A549 (cell line): ENCODE measurements around the gene ALX3. TPM values are rescaled to one million over a fixed set of nuclear protein-coding genes. Genes with fewer than 3 reads are reported as not detected.

ENCODE experiments used
- ATAC-seq, 2 experiments: fragments of 200-7000 bp in 1 of 2; fragments of >200 bp in 1 of 2; cut with Nextera tagmentation in 1 of 2; cut with Tn5 transposase in 1 of 2; 3 replicates each; pipeline versions ENCODE4 v1.8.0 to v1.9.1; 2018 to 2020; ENCODE audit warnings: mild to moderate bottlenecking in 1 of 2, moderate library complexity in 1 of 2
- CTCF ChIA-PET: fragments of 300-600 bp; sonication (Branson Sonifier 250); formaldehyde crosslinking; extraction: SDS; loops from one replicate; lab custom pipeline; 2021; ENCODE audit warnings: antibody characterized with exemption, inconsistent platforms; lab: Yijun Ruan, JAX
- POLR2A ChIA-PET: fragments of 350-600 bp; formaldehyde crosslinking; extraction: SDS; loops from one replicate; lab custom pipeline; 2021; ENCODE audit warnings: antibody characterized with exemption, inconsistent platforms; lab: Yijun Ruan, JAX
- DNase-seq, 2 experiments: peaks; one replicate each; pipeline versions ENCODE4 v3.0.0 to v3.0.0-alpha.2; 2011 to 2016; ENCODE audit warnings: low read depth in 1 of 2, low spot score in 1 of 2
- FAIRE-seq: peaks from 2 replicates; lab custom pipeline; 2011; peaks lifted over from hg19 to GRCh38; lab: Jason Lieb, UNC
- H3K27ac ChIP-seq, 2 experiments: fragments of >200 bp; sonication (Bioruptor Twin); formaldehyde crosslinking; 3 replicates each; pipeline ENCODE4 v1.5.1; 2016 to 2017
- H3K4me1 ChIP-seq: fragments of >200 bp; sonication (Bioruptor Twin); formaldehyde crosslinking; 3 replicates; pipeline ENCODE4 v1.6.1; 2016
- H3K4me2 ChIP-seq: fragments of >200 bp; sonication (Bioruptor Twin); formaldehyde crosslinking; 3 replicates; pipeline ENCODE4 v1.6.1; 2016
- H3K4me3 ChIP-seq: fragments of >200 bp; sonication (Bioruptor Twin); formaldehyde crosslinking; 3 replicates; pipeline ENCODE4 v1.5.1; 2016
- H3K9me3 ChIP-seq: fragments of >200 bp; sonication (Bioruptor Twin); formaldehyde crosslinking; 3 replicates; pipeline ENCODE4 v1.6.1; 2016
- CBX8 ChIP-seq: fragments of 200-600 bp; sonication (generic); IDR thresholded peaks from 2 replicates; pipeline ENCODE4 v1.6.1; 2016
- CEBPB ChIP-seq, 2 experiments: fragments of >200 bp in 1 of 2; sonication (Bioruptor Twin) in 1 of 2; formaldehyde crosslinking in 1 of 2; IDR thresholded peaks; 2 replicates each; pipeline ENCODE4 v1.6.1; 2012 to 2016
- EHMT2 ChIP-seq: fragments of 200-600 bp; sonication (generic); IDR thresholded peaks from 2 replicates; pipeline ENCODE4 v1.6.1; 2016; ENCODE audit warnings: antibody characterized with exemption, low read depth, mild to moderate bottlenecking, moderate library complexity
- FOSB ChIP-seq: fragments of 250-450 bp; sonication (Bioruptor Pico); IDR thresholded peaks from 2 replicates; pipeline ENCODE4 v1.5.0; 2020; ENCODE audit warnings: mild to moderate bottlenecking, moderate library complexity
- FOXS1 ChIP-seq: fragments of 250-450 bp; sonication (Bioruptor Pico); IDR thresholded peaks from 2 replicates; pipeline ENCODE4 v1.5.0; 2020; ENCODE audit warnings: mild to moderate bottlenecking, moderate library complexity
- HOXA7 ChIP-seq: fragments of 250-450 bp; sonication (Bioruptor Pico); IDR thresholded peaks from 2 replicates; pipeline ENCODE4 v1.5.0; 2020; ENCODE audit warnings: mild to moderate bottlenecking, moderate library complexity
- JUN ChIP-seq, 2 experiments: fragments of >200 bp; sonication (Bioruptor Twin); formaldehyde crosslinking; IDR thresholded peaks; 2 replicates in 1 of 2; 3 replicates in 1 of 2; pipeline ENCODE4 v1.6.1; 2016 to 2017
- KDM5A ChIP-seq: fragments of 200-600 bp; sonication (generic); IDR thresholded peaks from 2 replicates; pipeline ENCODE4 v1.6.1; 2016; ENCODE audit warnings: antibody characterized with exemption, mild to moderate bottlenecking
- MAZ ChIP-seq: fragments of 150-350 bp; IDR thresholded peaks from 2 replicates; pipeline ENCODE4 v1.6.1; 2014; ENCODE audit warnings: antibody characterized with exemption, low read depth, low read length, borderline replicate concordance
- PHF8 ChIP-seq: fragments of 200-600 bp; sonication (generic); IDR thresholded peaks from 2 replicates; pipeline ENCODE4 v1.6.1; 2016; ENCODE audit warnings: low read depth, mild to moderate bottlenecking, antibody characterized with exemption, moderate library complexity, borderline replicate concordance
- POLR2A ChIP-seq: IDR thresholded peaks from 2 replicates; pipeline ENCODE4 v1.6.1; 2012; ENCODE audit warnings: mild to moderate bottlenecking, low read length
- RAD21 ChIP-seq, 2 experiments: fragments of >200 bp in 1 of 2; sonication (Bioruptor Twin) in 1 of 2; formaldehyde crosslinking in 1 of 2; IDR thresholded peaks in 1 of 2; conservative IDR thresholded peaks in 1 of 2; 2 replicates in 1 of 2; 3 replicates in 1 of 2; pipeline ENCODE4 v1.6.1; 2012 to 2018; ENCODE audit warnings: inconsistent platforms in 1 of 2
- RARB ChIP-seq: fragments of 250-450 bp; sonication (Bioruptor Pico); IDR thresholded peaks from 2 replicates; pipeline ENCODE4 v1.8.0; 2021; ENCODE audit warnings: mild to moderate bottlenecking, moderate library complexity
- REST ChIP-seq: fragments of 200-600 bp; sonication (generic); IDR thresholded peaks from 2 replicates; pipeline ENCODE4 v1.6.1; 2016; ENCODE audit warnings: antibody characterized with exemption, mild to moderate bottlenecking, moderate library complexity
- SREBF2 ChIP-seq: fragments of 450-650 bp; IDR thresholded peaks from 2 replicates; pipeline ENCODE4 v1.6.1; 2014; ENCODE audit warnings: mild to moderate bottlenecking, moderate library complexity
- USF2 ChIP-seq: fragments of 450-650 bp; IDR thresholded peaks from 2 replicates; pipeline ENCODE4 v1.6.1; 2014; ENCODE audit warnings: antibody characterized with exemption
- ZFP36 ChIP-seq: fragments of 450-650 bp; IDR thresholded peaks from 2 replicates; pipeline ENCODE4 v1.6.1; 2014; ENCODE audit warnings: borderline replicate concordance; ENCODE audit not compliant: partially characterized antibody
- ZNF302 ChIP-seq: fragments of 250-450 bp; sonication (Bioruptor Pico); IDR thresholded peaks from 2 replicates; pipeline ENCODE4 v1.9.0; 2021; ENCODE audit warnings: inconsistent platforms, mild to moderate bottlenecking, moderate library complexity
- WGBS: methylation state at CpG from one replicate; pipeline ENCODE4 v1.1.6; 2017; ENCODE audit errors: missing lambda C conversion rate; 5-methylcytosine and 5-hydroxymethylcytosine counted together
- polyA plus RNA-seq, 4 experiments: library from polyadenylated mRNA; depleted of rRNA in 3 of 4; stranded (reverse); fragments of >200 nt; fragmentation: RNase III in 1 of 4; extraction: RNeasy Plus Mini Kit Qiagen cat#74134 plus additional on column Dnase treatment in 1 of 4; gene quantifications; 2 replicates in 3 of 4; 3 replicates in 1 of 4; pipeline ENCODE4 v1.2.3, GENCODE V29; 2011 to 2017
- TF ChIP-seq, protein P1 (sequence below): fragments of >200 bp; sonication (Bioruptor Twin); formaldehyde crosslinking; IDR thresholded peaks from 3 replicates; pipeline ENCODE4 v1.6.1; 2016
- TF ChIP-seq, protein P2 (sequence below): fragments of >200 bp; sonication (Bioruptor Twin); formaldehyde crosslinking; IDR thresholded peaks from 2 replicates; pipeline ENCODE4 v1.6.1; 2016

ALX3 gene
- polyA plus RNA-seq, 2 of the 4 experiments (the other 2 are of a cell fraction) = not detected

- TF ChIP-seq, protein P1, sequence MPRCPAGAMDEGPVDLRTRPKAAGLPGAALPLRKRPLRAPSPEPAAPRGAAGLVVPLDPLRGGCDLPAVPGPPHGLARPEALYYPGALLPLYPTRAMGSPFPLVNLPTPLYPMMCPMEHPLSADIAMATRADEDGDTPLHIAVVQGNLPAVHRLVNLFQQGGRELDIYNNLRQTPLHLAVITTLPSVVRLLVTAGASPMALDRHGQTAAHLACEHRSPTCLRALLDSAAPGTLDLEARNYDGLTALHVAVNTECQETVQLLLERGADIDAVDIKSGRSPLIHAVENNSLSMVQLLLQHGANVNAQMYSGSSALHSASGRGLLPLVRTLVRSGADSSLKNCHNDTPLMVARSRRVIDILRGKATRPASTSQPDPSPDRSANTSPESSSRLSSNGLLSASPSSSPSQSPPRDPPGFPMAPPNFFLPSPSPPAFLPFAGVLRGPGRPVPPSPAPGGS = no peak
- TF ChIP-seq PHF8 = no peak
- no peak for TF ChIP-seq ZFP36
- TF ChIP-seq USF2 = no peak
- no peak for TF ChIP-seq HOXA7 (CRISPR knock-in tag)
- TF ChIP-seq, protein P2, sequence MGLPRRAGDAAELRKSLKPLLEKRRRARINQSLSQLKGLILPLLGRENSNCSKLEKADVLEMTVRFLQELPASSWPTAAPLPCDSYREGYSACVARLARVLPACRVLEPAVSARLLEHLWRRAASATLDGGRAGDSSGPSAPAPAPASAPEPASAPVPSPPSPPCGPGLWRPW = no peak
- TF ChIP-seq ZNF302 (CRISPR knock-in tag) = no peak
- no peak for TF ChIP-seq RAD21 (conservative IDR thresholded peaks at IDR 0.05 in 1 of 2, IDR thresholded peaks at IDR 0.05 in 1 of 2)
- no peak for TF ChIP-seq RARB
- no peak for TF ChIP-seq EHMT2
- no peak for TF ChIP-seq REST
- TF ChIP-seq POLR2A = no peak
- no peak for TF ChIP-seq CBX8
- no peak for TF ChIP-seq FOXS1 (CRISPR knock-in tag)
- TF ChIP-seq KDM5A = no peak
- TF ChIP-seq FOSB (CRISPR knock-in tag) = no peak
- no peak for TF ChIP-seq SREBF2
- no peak for TF ChIP-seq MAZ
- TF ChIP-seq CEBPB (IDR thresholded peaks at IDR 0.05) = no peak
- no peak for TF ChIP-seq JUN (IDR thresholded peaks at IDR 0.05)
- no peak overlapping the region for H3K4me3 ChIP-seq
- no peak overlapping the region for H3K4me2 ChIP-seq
- DNase-seq (no peak), FAIRE-seq (no peak), ATAC-seq (no peak)
- WGBS = 37% methylated on average over 6 of the region's 7 CpGs
- H3K27ac ChIP-seq = no peak overlapping the region
- no peaks in the 10 kb centered on the region for H3K9me3 ChIP-seq
- ChIA-PET POLR2A (no interaction called here), CTCF (interaction anchor here (0.6 to 1.7 kb wide), 3 partner anchors 9 to 1145 kb away, joined by 3 to 5 read pairs (median 4); no protein-coding TSS in a partner anchor)
- H3K4me1 ChIP-seq = no peaks in the 10 kb centered on the region
Measured at GRCh38 chr1:110107867-110108469, 37.5 kb upstream of the ALX3 start.
